ENCODE results near the gene SENP2.
A peak's percentile ranks its signal among the peaks of the same experiment; 100 is the strongest.
"Not testable (repeated sequence)": the region's sequence is repeated elsewhere in the genome, so short reads cannot be mapped to it uniquely, and the experiment has no call there.

Gene SENP2

DNA sequence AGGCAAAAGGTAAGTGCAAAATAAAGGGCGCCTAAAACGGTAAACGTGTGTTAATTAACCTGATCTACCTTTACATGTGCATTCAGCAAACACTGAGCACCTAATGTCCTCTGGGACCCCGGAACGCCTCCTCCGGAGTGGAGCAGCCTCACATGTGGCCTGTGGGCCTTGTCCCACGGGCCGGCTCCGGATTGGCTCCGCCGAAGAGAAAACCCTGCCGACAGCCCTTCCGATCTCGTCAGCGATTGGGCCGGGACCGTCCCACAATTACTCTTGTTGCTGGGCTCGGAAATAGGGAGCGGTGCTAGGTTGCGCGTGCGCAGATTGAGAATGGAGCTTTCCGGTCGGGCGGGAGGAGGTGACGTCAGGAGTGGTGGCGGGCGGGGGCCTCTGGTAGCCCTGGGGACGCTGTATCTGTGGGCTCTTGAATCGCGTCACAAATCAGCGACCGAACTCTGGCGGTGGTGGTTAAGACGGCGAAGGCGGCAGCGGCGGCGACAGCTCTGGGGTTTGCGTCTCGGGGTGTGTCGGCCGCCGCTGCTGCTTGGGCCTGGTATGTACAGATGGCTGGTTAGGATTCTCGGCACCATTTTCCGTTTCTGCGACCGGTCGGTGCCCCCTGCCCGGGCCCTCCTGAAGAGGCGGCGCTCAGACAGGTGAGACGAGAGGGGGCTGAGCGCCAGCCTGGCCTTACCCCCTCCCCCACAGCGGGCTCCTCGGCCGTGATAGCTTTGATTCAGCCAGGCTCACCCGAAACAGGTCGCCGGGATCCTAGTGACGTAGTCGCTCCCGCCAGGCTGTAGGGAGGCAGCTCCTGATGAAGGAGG is at the start of gene SENP2:
TSS of gene SENP2 (plus strand) at position 437 of the 827 bp plus-strand sequence. CDS start at position 556, 119 bp downstream.
- peak; percentile 98 for DNase-seq

DNA sequence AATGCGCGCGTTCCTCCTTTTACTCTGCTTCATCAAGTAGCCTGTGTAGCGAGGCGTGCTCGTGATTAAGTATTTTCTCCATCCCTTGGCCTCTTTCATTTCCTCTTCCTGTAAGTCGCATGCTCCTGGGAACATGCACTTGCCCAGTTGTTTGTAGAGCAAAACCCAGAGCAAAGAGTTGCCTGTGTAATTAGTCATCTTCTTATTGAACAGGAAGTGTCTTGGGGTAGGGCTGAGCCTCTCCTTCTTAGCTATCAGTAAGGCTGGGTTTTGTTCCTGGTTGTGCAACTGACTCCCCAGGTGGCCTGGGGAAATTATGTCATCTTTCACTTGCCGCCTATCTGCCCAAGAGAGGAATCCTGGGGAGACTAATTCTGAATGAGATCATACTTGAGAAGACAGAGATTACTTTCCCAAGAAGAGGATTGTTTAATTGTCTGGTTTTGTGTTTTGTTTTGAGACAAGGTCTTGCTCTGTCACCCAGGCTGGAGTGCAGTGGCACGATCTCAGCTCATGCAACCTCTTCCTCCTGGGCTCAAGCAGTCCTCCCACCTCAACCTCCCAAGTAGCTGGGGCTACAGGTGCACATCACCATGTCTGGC is 48.6 kb upstream of the SENP2 start:
- no peak for DNase-seq

DNA sequence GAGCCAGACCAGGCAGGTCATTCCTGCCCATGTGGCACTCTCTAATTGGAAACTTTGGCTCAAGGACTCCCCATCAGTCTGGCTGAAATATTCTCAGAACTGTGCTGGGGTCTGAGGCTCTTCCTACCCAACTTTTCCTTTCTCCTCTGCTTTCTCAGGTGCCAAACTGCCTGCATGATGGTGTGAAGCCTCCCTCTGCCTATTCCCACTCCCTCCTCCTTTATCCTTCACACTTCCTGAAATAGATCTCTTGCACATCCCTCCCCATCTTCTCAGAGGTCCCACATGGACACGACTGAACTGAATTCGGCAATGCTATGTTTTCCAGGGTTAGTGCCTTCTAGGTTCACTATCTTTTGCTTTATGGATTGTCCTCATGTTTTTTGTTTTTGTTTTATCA is 46.2 kb upstream of the SENP2 start:
- DNase-seq, result no peak

DNA sequence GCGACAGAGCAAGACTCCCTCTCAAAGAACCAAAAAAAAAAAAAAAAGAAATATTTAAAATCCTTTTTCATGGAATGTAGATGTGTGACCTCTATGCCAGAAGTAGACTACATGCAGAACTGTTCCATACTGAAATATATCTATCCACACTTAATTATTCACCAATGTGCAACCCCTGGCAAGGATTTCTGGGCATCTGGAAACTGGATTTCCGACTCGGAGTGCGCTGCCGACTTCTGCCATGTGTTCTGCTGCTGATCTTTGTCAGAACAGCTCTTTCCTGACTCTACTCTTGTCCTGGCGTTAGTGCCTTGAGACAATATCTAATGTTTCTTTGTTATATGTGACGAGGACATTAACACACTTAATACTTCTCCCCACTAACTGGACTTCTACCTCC is 45.4 kb upstream of the SENP2 start:
- DNase-seq, result no peak

DNA sequence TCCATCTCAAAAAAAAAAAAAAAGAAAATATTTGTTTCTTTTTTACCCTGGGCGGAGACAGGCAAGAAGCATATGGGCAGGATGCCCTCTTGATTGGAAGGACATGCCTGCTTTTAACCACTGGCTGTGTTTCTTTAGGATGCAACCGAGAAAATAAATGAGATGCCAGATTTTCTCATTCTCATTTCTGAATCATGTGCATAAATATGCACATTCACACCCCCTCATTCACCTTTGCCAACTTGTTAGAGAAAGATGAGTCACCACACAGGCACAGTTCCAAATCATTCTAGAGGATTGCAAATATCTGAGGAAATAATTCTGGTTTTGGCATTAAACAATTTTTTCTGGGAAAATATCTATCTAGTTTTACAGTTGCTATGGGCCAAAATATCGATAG is 37.0 kb upstream of the SENP2 start:
- DNase-seq, result no peak

DNA sequence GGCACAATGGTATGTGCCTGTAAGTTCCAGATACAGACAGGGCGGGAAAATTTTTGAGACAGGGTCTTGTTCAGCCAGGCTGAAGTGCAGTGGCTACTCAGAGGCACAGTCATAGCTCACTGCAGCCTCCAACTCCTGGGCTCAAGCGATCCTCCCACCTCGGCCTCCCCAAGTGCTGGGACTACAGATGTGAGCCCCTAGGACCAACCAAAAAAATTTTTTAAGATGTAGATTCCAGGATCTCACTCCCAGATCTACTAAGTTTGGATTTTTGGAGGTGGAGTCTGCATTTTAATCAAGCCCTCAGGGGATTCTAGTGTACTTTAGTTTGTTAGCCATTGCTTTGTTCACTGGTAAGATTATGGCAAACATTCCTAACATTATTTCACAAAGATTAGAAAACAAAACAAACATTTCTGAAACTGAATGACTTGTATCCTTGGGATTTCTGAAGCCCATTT is 36.4 kb upstream of the SENP2 start:
- DNase-seq, result no peak

DNA sequence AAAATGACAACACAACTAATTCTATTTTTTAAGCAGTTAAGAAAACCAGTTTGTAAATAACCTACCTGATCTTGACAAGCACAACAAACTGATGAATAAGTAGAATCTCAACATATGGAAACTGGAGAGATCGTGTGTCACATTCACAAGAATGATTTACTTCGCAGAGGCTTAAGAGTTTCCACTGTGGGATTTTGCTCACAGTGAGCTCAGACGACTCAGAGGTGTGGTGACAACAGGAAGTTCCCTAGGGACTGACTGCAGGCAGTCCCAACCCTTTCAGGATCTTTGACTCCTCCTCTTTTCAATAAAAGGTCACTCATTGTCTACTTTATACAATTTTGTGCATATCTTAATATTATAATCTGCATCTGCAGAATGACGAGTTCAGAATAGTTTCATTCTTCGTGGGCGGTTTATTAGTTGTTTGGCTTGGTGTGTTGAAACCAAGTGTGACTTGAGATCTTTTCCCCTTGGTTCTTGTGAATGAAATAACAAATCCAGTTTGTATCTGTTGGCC is 33.7 kb upstream of the SENP2 start, which contains the start of gene LIPH:
TSS of gene LIPH (minus strand) at position 231 of the 520 bp plus-strand sequence. CDS start at position 114, 117 bp downstream.
- DNase-seq, result peak; percentile 49

DNA sequence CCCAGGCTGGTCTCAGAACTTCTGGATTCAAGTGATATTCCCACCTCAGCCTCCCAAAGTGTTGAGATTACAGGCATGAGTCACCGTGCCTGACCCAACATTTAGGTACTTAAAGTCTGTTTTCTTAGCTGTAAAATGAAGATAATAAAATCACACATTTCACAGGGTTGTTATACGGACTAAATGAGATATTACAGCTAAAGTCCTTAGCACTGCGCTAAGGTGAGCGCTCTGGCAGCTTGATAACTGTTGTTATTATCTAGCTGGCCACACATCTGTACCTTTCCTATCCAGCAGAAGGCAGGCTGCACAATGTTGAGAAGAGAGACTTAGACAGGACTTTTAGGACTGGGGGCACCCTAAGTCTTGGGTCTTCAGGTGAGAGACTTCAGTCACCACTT is 31.0 kb upstream of the SENP2 start:
- DNase-seq, result no peak

DNA sequence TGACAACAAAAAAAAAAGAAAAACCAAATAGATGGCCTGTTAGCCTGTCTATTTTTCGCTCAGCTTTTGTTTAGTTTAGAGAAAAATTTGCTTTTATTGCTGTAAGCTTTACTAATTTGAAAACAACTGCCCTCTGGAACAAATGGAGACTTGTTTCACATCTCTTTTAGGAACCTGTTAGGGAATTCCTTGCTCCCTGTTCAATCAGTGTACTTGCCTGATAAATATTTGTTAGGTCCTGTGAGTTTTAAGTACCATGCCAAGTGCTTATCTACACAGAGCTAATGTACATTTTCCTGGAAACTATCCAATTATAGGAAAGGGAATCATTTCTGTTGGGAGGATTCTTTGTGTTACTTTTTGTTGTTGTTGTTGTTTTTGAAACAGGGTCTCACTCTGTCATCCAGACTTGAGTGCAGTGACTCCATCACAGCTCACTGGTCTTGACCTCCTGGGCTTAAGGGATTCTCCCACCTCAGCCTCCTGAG is 30.2 kb upstream of the SENP2 start:
- no peak for DNase-seq

DNA sequence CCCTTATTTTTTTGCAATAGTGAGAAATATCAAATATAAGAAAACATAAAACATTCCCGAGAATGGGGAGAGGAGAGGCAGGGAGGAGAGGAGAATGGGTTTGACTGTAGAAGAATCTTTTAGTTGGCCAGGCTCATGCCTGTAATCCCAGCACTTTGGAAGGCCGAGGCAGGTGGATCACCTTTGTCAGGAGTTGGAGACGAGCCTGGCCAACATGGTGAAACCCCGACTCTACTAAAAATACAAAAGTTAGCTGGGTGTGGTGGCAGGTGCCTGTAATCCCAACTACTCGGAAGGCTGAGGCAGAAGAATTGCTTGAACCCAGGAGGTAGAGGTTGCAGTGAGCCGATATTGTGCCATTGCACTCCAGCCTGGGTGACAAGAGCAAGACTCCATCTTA is 29.5 kb upstream of the SENP2 start:
- DNase-seq, result not testable (repeated sequence)

DNA sequence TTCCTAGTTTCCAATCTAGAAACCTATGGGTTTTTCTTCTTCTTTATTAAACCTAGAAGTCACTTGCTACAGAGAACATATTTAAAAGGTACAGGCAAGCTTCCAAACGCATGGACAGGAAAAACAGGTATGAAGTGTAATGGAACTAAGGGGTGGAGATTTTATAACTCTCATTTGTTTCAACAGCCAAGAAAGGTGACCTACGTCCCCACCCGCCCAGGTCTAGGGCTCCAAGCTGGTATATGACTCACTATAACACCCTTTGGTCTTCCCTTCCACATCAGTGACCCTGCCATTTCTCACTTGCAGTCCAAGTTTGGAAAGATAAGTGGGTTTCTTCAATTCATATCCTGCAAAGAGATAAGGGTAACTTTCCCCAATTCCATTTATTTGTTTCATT is 27.7 kb upstream of the SENP2 start:
- DNase-seq, result no peak

DNA sequence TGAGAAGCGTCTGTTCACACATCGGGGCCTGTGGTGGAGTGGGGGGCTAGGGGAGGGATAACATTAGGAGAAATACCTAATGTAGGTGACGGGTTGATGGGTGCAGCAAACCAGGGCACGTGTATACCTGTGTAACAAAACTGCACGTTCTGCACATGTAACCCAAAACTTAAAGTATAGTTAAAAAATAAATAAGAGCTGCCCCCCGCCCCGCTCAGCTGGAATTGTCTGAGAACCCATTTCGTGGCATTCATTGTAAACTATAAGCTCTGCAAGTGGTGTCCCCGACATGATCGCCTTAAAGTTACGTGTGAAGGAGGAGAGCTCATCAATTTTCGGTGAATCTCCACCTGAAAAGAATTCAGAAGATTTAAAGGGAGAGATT is 26.4 kb upstream of the SENP2 start:
- no peak for DNase-seq

DNA sequence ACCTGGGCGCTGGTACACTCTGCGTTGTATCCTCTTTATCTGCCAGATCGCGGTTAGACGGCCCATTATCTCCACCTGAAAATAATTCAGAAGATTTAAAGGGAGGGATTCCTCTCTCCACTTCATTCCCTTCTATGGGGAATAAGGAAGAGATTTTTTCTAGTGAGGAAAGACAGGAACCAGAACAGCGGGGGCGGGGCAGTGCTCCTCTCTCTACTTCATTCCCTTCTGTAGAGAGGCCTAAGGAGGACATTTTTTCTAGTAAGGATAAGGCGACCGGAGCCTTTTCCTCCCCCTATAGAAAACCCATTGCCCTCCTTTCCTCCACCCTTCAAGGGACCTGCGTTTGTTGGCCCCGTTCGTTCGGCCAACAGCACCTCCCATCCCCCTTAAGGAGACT is 25.4 kb upstream of the SENP2 start:
- no peak for DNase-seq

DNA sequence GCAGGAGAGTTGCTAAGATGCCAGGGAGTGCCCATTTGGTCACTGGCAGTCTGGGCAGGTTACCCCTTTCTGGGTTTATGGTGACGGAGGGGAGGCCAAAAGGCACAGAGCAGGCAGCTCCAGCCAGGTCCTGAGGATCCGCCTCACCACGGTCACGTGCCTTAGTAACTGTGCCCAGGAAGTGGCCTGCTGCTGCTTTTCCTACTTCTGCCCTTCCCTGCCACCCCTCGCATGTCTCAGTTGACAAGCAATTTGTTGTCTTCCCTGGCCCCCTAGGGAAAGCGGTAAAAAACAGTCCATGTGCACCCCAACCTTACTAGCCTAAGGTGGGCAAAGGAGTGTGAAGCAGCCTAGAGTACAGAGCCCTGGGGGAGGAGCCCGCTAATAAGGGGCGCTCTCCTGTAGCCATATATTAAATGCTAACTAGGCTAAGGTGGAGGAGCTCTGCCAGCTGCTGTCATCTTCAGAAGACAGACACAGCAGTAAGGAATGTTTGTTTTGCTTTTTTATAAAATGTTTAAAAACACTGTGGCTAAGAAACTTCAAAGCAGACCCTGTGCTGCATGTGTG is 24.6 kb upstream of the SENP2 start:
- DNase-seq, result no peak

DNA sequence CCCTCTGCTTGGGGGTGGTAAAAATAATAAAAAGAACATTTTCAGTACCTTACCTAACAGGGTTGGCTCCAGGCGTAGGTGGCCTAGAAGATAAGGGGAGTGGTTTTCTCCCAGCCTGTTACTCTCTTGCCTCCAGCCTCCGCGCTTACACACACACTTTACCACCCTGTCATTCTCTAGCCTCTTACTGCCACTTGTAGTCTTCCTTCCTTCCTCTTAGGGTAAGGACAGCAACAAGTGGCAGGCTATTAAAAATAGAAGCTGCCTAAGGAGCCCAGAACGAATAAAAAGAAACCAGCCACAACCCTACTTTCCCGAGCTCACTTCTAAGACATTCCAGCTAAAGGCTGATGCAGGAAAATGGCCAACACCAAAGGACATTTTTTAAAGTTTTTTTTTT is 24.1 kb upstream of the SENP2 start:
- DNase-seq, result no peak

DNA sequence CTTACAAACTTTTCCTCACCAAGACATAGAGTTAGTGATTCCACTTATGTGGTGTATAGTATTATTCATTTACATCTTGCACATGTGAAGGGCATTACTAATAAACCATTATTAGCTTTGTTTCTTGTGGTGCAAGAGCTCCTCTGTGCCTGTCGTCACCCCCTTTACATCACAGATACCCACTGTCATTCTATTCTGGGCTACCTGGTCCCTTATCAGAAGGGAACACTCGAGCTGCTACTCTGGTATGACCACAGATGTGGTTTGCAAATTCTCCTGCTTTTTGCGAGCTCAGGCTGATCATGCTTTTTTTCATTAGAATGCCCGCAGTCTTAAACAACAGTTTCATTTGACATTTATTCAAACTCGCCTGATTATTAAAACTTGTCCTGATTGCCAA is 13.9 kb upstream of the SENP2 start:
- no peak for DNase-seq

DNA sequence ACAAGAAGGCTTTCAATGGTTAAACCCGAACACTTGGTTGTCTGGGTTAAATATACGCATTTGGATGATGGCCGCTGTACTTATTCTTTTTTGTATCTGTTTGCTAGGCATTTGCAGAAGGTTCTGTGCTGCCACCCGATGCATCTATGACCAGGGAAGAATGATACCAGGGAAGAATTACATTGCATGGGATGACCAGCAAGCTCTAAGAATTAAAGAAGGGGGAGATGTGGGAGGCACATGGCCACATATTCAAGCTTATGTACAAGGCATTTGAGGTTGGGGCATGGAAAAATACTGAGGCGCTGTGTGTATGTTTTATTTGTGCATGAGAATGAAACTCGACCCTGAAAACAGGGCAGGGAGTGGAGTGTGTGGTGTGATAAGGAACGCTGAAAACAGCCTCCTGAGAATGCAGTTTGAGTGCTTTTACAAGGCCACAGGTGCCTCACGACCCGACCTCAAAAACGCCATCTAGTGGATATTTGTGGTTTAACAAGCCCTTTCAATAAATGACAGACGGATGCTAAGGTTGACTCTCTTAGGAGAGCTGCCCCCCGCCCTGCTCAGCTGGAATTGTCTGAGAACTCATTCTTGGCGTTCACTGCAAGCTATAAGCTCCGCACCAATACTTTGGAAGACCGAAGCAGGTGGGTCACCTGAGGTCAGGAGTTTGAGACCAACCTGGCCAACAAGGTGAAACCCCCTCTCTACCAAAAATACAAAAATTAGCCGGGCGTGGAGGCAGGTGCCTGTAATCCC is 10.8 kb upstream of the SENP2 start:
- peak; percentile 37 for DNase-seq

DNA sequence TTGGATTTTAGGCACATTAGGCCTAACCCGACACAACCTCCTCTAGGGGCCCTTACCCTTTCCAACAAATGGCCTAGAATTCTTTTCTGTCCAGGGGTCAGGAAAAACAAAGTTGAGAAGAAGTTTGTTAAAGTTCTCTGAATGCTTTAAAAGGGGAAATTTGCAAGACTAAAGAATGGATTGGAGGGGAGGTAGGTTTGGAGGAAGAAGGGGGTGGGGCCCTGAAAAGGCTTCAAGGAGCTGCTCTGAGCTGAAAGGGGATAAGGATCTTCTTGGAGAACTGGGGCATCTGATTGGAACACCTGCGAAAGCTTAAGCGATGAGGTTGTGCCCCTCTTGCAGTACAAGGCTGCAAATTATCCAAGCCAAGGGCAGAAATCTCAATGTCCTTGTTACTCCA is 3.9 kb upstream of the SENP2 start:
- no peak for DNase-seq

DNA sequence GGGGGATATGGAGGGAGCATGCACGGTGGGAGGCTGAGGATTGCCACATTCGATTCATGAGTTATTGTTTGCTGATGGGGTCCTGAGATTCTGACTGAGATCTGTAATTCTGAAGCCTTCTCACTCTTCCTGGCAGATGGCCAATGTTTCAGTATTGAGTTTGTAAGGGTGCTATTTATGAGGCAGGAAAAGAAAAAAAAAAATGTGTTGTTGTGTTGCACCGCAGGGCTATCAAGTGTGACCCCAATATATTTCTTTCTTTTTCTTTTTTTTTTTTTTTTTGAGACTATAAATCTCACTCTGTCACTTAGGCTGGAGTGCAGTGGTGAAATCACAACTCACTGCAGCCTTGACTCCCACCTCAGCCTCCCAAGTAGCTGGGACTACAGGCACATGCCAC is 3.2 kb upstream of the SENP2 start:
- DNase-seq, result no peak

DNA sequence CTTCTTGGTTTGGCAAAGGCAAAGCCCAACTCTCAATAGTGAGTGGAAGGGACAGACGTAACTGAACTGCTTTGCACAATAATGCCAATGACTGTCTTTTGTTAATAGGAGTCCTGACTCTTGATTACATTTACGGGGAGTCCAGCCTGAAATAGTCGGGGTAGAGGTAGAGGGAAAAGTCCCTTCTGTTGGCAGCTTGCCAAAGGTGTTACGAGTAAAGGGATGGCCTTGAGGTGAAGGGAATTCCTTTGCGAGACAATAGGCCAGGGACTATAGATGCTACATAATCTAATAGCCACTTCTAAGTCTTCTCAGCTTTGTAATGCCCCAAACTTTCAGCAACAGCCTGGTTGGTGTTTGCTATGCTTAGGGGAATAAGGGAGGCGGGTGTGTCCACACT is 2.2 kb upstream of the SENP2 start:
- no peak for DNase-seq

DNA sequence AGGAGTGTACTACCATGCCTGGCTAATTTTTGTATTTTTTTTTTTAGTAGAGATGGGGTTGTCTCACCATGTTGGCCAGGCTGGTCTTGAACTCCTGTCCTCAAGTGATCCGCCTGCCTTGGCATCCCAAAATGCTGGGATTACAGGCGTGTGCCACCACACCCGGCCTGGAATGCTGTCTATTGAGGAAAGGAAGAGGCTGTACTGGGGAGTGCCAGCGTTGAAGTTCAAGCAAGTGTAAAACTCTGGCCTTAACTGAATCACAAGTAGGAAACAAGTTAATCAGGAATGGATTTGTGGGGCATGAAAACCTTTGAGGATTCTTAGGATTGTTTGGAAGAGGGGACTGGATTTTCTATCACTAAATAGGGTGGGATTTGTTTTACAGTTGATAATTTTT is 1.4 kb upstream of the SENP2 start:
- no peak for DNase-seq

DNA sequence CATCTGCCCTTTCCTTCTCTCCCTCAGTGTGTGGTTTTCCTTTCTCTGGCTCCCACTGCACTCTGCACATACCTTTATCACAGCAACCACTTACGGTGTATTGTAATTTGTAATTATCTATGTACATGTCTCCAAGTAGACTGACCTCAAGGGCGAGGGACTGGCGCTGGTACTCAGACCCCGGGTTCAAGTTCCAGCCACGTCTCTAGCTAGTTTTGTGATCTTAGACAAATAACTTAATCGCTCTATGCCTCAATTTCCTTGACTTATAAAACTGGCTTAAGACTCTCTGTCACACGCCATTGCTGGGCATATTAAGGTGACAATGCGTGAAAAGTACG is 607 bp upstream of the SENP2 start:
- DNase-seq, result no peak

DNA sequence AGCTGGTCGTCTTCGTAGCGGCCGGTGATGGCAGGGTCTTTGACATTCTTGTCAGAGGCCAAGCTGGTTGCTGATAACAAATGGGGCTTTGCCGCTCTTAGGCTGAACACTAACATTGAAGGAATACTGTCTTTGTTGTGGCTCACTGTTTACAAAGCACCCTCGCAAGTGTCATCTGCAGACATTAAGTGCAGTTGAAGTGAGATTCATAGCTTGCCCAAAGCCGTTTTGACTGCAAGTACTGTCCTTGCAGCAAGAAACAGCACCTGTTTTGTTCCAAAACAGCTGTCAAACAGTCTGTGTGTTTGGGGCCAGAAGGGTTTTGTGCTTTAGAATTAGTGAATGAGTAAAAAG is 568 bp downstream of the SENP2 start:
- no peak for DNase-seq

All from NCI-H2171 (cell line).